ENCODE measurements around the gene GCH1. TPM values are rescaled to one million over a fixed set of nuclear protein-coding genes. Genes with fewer than 3 reads are reported as not detected.

Gene GCH1
- total RNA-seq, 1 experiment from 2014 or later: 9.2 TPM

DNA sequence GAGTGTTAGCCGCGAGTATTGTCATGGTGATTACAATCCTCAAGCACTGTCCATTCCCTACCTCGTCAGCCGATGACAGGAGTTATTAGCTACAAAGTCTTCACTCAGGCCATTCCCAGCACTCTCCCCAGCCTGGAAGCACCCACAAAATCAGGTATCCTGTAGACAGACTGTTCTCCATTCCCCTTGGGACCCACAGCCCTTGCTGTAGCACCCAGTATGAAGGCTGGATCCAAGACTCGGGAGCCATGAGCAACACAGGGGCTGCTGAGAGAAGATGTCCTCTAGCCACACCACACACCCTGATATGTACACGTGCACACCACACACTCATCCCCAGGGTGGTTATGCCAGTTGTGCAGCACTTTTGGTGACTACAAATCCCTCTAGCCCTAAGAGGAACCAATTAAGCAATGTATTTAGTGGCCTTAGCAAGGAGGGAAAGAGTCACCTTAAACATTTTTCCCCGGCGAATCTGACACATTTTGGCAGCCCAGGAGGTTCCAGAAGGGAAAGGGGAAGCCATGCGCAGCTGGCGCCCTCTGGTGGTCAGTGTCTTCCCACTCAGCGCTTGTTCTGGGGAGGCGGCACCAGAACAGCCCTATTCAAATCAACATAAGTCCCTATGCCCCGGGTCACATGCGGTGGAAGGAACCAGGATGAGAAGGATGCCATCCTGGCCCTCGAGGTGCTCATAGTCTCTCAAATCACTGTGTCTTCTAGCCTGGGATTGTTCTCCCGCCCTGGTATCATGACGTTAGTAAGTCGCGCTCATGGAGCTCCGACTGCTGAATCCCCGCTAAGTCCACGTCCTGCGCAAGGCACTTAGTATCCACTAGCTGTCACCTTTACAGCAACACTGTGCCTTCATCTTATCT lies 96.9 kb downstream of the GCH1 start (continued):
- no peak for TF ChIP-seq EMX1 (CRISPR knock-in tag; IDR thresholded peaks at IDR 0.05)
- TF ChIP-seq, protein P1, sequence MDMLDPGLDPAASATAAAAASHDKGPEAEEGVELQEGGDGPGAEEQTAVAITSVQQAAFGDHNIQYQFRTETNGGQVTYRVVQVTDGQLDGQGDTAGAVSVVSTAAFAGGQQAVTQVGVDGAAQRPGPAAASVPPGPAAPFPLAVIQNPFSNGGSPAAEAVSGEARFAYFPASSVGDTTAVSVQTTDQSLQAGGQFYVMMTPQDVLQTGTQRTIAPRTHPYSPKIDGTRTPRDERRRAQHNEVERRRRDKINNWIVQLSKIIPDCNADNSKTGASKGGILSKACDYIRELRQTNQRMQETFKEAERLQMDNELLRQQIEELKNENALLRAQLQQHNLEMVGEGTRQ (CRISPR knock-in tag; IDR thresholded peaks at IDR 0.05): peak; percentile 42; the same call in 1 of the 2 replicates
- TF ChIP-seq NFATC4 (CRISPR knock-in tag; IDR thresholded peaks at IDR 0.05): no peak
- TF ChIP-seq, protein P2, sequence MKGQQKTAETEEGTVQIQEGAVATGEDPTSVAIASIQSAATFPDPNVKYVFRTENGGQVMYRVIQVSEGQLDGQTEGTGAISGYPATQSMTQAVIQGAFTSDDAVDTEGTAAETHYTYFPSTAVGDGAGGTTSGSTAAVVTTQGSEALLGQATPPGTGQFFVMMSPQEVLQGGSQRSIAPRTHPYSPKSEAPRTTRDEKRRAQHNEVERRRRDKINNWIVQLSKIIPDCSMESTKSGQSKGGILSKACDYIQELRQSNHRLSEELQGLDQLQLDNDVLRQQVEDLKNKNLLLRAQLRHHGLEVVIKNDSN (CRISPR knock-in tag; IDR thresholded peaks at IDR 0.05): peak; percentile 52; the same call in 1 of the 2 replicates
- TF ChIP-seq, protein P3, sequence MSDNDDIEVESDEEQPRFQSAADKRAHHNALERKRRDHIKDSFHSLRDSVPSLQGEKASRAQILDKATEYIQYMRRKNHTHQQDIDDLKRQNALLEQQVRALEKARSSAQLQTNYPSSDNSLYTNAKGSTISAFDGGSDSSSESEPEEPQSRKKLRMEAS (CRISPR knock-in tag; IDR thresholded peaks at IDR 0.05): peak; percentile 68
- TF ChIP-seq, protein P4, sequence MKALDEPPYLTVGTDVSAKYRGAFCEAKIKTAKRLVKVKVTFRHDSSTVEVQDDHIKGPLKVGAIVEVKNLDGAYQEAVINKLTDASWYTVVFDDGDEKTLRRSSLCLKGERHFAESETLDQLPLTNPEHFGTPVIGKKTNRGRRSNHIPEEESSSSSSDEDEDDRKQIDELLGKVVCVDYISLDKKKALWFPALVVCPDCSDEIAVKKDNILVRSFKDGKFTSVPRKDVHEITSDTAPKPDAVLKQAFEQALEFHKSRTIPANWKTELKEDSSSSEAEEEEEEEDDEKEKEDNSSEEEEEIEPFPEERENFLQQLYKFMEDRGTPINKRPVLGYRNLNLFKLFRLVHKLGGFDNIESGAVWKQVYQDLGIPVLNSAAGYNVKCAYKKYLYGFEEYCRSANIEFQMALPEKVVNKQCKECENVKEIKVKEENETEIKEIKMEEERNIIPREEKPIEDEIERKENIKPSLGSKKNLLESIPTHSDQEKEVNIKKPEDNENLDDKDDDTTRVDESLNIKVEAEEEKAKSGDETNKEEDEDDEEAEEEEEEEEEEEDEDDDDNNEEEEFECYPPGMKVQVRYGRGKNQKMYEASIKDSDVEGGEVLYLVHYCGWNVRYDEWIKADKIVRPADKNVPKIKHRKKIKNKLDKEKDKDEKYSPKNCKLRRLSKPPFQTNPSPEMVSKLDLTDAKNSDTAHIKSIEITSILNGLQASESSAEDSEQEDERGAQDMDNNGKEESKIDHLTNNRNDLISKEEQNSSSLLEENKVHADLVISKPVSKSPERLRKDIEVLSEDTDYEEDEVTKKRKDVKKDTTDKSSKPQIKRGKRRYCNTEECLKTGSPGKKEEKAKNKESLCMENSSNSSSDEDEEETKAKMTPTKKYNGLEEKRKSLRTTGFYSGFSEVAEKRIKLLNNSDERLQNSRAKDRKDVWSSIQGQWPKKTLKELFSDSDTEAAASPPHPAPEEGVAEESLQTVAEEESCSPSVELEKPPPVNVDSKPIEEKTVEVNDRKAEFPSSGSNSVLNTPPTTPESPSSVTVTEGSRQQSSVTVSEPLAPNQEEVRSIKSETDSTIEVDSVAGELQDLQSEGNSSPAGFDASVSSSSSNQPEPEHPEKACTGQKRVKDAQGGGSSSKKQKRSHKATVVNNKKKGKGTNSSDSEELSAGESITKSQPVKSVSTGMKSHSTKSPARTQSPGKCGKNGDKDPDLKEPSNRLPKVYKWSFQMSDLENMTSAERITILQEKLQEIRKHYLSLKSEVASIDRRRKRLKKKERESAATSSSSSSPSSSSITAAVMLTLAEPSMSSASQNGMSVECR (CRISPR knock-in tag; IDR thresholded peaks at IDR 0.05; ENCODE audit: borderline replicate concordance): 0 out of 2 replicates have a peak, but pooled peaks have one; percentile 26
- TF ChIP-seq ZNF317 (CRISPR knock-in tag; IDR thresholded peaks at IDR 0.05; ENCODE audit: borderline replicate concordance, low read depth): no peak

DNA sequence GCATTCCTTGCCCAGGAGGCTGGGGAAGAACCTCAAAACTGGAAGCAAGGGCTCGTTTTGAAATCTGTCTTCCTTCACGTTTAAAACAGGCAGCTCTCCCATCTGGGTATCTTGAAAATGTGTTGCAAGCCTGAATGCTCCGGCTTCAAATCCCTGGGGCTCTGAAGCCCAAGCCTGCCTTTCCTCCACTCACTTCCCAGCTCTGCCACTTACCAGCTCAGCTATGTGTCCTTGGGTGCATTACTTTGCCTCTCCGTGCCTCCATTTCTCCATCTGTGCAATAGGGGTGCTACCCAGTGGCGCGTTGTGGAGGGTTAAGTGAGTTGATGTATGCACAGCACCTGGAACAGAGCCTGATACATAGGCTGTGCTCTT lies 97.6 kb downstream of the GCH1 start:
- TF ChIP-seq CBFB (CRISPR knock-in tag; IDR thresholded peaks at IDR 0.05; ENCODE audit: low read depth): no peak
- H3K9me3 Mint-ChIP-seq: peaks cover 6% of the 10 kb centered on the region
- H3K36me3 Mint-ChIP-seq: no peaks in the 10 kb centered on the region
- POLR2A ChIA-PET: interaction anchor here (0.7 to 1.8 kb wide), 2 partner anchors 22 to 239 kb away, joined by 3 to 6 read pairs; no protein-coding TSS in a partner anchor
- ATAC-seq (no peak), DNase-seq (ENCODE audit: low spot score) (no peak)
- CTCF ChIA-PET: interaction anchor here (0.6 to 5.5 kb wide), 17 partner anchors 9 to 385 kb away, joined by 3 to 51 read pairs (median 5); partner anchors contain the start of gene GCH1
- H3K27me3 Mint-ChIP-seq (ENCODE audit: low read depth): peaks cover 12% of the 10 kb centered on the region
- H3K4me1 Mint-ChIP-seq: peaks cover 21% of the 10 kb centered on the region
- H3K27ac Mint-ChIP-seq: no peak overlapping the region
- no peak overlapping the region for H3K4me3 Mint-ChIP-seq

DNA sequence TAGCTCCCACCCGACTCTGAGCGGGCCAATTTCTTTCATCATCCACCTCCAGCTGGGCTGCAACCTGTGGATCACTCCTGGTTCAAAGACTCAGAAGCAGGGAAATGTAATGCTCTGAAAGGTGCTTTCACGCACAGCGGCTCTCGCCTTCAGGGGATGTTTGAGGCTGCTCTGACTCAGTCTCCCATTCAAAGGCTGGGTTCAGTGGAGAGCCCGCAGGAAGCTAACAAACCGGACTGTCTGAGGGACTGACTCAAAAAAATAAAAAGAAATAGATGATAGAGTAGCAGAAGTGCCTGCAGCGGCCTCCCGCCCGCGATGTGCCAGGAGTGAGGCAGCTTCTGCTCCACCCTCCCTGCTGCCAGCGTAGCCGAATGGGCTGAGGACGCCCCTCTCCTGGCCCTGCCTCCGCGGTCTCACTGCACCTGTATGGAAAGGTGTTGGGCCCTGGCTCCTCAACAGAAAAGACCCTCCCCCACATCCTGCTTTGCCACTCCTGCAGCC lies 98.0 kb downstream of the GCH1 start:
- no peaks in the 10 kb centered on the region for H3K36me3 Mint-ChIP-seq
- H3K27me3 Mint-ChIP-seq (ENCODE audit: low read depth): peaks cover 15% of the 10 kb centered on the region
- CTCF ChIA-PET: interaction anchor here (0.6 to 5.5 kb wide), 18 partner anchors 10 to 384 kb away, joined by 3 to 51 read pairs (median 5); partner anchors contain the start of gene GCH1
- H3K4me3 Mint-ChIP-seq: no peak overlapping the region
- peaks cover 6% of the 10 kb centered on the region for H3K9me3 Mint-ChIP-seq
- no peak for TF ChIP-seq ZNF138 (CRISPR knock-in tag; conservative IDR thresholded peaks at IDR 0.05)
- TF ChIP-seq, protein P5, sequence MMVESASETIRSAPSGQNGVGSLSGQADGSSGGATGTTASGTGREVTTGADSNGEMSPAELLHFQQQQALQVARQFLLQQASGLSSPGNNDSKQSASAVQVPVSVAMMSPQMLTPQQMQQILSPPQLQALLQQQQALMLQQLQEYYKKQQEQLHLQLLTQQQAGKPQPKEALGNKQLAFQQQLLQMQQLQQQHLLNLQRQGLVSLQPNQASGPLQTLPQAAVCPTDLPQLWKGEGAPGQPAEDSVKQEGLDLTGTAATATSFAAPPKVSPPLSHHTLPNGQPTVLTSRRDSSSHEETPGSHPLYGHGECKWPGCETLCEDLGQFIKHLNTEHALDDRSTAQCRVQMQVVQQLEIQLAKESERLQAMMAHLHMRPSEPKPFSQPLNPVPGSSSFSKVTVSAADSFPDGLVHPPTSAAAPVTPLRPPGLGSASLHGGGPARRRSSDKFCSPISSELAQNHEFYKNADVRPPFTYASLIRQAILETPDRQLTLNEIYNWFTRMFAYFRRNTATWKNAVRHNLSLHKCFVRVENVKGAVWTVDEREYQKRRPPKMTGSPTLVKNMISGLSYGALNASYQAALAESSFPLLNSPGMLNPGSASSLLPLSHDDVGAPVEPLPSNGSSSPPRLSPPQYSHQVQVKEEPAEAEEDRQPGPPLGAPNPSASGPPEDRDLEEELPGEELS (CRISPR knock-in tag; IDR thresholded peaks at IDR 0.05): no peak
- TF ChIP-seq, protein P6, sequence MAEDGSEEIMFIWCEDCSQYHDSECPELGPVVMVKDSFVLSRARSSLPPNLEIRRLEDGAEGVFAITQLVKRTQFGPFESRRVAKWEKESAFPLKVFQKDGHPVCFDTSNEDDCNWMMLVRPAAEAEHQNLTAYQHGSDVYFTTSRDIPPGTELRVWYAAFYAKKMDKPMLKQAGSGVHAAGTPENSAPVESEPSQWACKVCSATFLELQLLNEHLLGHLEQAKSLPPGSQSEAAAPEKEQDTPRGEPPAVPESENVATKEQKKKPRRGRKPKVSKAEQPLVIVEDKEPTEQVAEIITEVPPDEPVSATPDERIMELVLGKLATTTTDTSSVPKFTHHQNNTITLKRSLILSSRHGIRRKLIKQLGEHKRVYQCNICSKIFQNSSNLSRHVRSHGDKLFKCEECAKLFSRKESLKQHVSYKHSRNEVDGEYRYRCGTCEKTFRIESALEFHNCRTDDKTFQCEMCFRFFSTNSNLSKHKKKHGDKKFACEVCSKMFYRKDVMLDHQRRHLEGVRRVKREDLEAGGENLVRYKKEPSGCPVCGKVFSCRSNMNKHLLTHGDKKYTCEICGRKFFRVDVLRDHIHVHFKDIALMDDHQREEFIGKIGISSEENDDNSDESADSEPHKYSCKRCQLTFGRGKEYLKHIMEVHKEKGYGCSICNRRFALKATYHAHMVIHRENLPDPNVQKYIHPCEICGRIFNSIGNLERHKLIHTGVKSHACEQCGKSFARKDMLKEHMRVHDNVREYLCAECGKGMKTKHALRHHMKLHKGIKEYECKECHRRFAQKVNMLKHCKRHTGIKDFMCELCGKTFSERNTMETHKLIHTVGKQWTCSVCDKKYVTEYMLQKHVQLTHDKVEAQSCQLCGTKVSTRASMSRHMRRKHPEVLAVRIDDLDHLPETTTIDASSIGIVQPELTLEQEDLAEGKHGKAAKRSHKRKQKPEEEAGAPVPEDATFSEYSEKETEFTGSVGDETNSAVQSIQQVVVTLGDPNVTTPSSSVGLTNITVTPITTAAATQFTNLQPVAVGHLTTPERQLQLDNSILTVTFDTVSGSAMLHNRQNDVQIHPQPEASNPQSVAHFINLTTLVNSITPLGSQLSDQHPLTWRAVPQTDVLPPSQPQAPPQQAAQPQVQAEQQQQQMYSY (CRISPR knock-in tag; IDR thresholded peaks at IDR 0.05): no peak
- no peak for TF ChIP-seq KAT7 (CRISPR knock-in tag; IDR thresholded peaks at IDR 0.05; ENCODE audit: borderline replicate concordance)
- TF ChIP-seq, protein P7, sequence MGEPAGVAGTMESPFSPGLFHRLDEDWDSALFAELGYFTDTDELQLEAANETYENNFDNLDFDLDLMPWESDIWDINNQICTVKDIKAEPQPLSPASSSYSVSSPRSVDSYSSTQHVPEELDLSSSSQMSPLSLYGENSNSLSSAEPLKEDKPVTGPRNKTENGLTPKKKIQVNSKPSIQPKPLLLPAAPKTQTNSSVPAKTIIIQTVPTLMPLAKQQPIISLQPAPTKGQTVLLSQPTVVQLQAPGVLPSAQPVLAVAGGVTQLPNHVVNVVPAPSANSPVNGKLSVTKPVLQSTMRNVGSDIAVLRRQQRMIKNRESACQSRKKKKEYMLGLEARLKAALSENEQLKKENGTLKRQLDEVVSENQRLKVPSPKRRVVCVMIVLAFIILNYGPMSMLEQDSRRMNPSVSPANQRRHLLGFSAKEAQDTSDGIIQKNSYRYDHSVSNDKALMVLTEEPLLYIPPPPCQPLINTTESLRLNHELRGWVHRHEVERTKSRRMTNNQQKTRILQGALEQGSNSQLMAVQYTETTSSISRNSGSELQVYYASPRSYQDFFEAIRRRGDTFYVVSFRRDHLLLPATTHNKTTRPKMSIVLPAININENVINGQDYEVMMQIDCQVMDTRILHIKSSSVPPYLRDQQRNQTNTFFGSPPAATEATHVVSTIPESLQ (CRISPR knock-in tag; IDR thresholded peaks at IDR 0.05): no peak
- TF ChIP-seq GABPB1 (CRISPR knock-in tag; IDR thresholded peaks at IDR 0.05): no peak
- POLR2A ChIA-PET: interaction anchor here (0.7 to 1.8 kb wide), 2 partner anchors 21 to 239 kb away, joined by 3 to 6 read pairs; no protein-coding TSS in a partner anchor
- H3K27ac Mint-ChIP-seq: no peak overlapping the region
- DNase-seq (ENCODE audit: low spot score): no peak
- ATAC-seq: peak; percentile 49
- peaks cover 21% of the 10 kb centered on the region for H3K4me1 Mint-ChIP-seq
